Measurements from ENCODE around the gene TAS2R60. TPM values are rescaled to one million over a fixed set of nuclear protein-coding genes. Genes with fewer than 3 reads are reported as not detected.

TAS2R60 gene
- total and polyA plus RNA-seq, 2 of the 8 experiments (the other 6 are each of a cell fraction or from before 2014, with no cell fraction given): 0.15 to 0.32 TPM

GRCh38 chr7:143415742-143416397 lies 27.4 kb upstream of the TAS2R60 start (continued):
- TF ChIP-seq YY1 (IDR thresholded peaks at IDR 0.05; ENCODE audit: low read depth, low read length): no peak
